Stimulated activated memory B cell treated with anti-CD40 and anti-IgM and Interleukin-4, amounts not matched to agents 10 μg/mL and 1 μg/mL and 100 μg/mL, for 72 hours (primary cell): Measurements from ENCODE around the gene ZNF674.
"Not testable (repeated sequence)": the region's sequence is repeated elsewhere in the genome, so short reads cannot be mapped to it uniquely, and the experiment has no call there.

Source experiments
- ATAC-seq: fragments of 150-1000 bp; cut with Tn5 transposase; 2 replicates; pipeline ENCODE4 v1.10.0; 2021
- H3K27ac Mint-ChIP-seq: one replicate; pipeline ENCODE4 v1.8.0; 2022; ENCODE audit warnings: mild to moderate bottlenecking, mixed read lengths
- H3K27me3 Mint-ChIP-seq: one replicate; pipeline ENCODE4 v1.8.0; 2022; ENCODE audit warnings: mixed read lengths
- H3K36me3 Mint-ChIP-seq: one replicate; pipeline ENCODE4 v1.8.0; 2022; ENCODE audit warnings: mixed read lengths
- H3K4me1 Mint-ChIP-seq: one replicate; pipeline ENCODE4 v1.8.0; 2022; ENCODE audit warnings: mixed read lengths
- H3K4me3 Mint-ChIP-seq: one replicate; pipeline ENCODE4 v1.8.0; 2022; ENCODE audit warnings: mild to moderate bottlenecking, moderate library complexity, mixed read lengths
- H3K9me3 Mint-ChIP-seq: one replicate; pipeline ENCODE4 v1.8.0; 2022; ENCODE audit warnings: mixed read lengths

The ZNF674 gene

GRCh38 chrX:46460801-46461659, 84.2 kb downstream of the ZNF674 start:
- H3K4me3 Mint-ChIP-seq, H3K9me3 Mint-ChIP-seq, H3K27me3 Mint-ChIP-seq, ATAC-seq: not testable (repeated sequence)
- H3K4me1 Mint-ChIP-seq, result peaks cover 12% of the 10 kb centered on the region
- H3K27ac Mint-ChIP-seq, result peak overlapping the region; percentile 82
- peaks cover 13% of the 10 kb centered on the region for H3K36me3 Mint-ChIP-seq

- no peaks in the 10 kb centered on the region for H3K9me3 Mint-ChIP-seq
- H3K27ac Mint-ChIP-seq, result no peak overlapping the region
- no peaks in the 10 kb centered on the region for H3K27me3 Mint-ChIP-seq
- H3K4me1 Mint-ChIP-seq, result peaks cover 12% of the 10 kb centered on the region
- no peak for ATAC-seq
- no peak overlapping the region for H3K4me3 Mint-ChIP-seq
- H3K36me3 Mint-ChIP-seq, result peaks cover 12% of the 10 kb centered on the region
Observed at GRCh38 chrX:46459603-46460002, 85.6 kb downstream of the ZNF674 start.

- Mint-ChIP-seq H3K9me3 (no peaks in the 10 kb centered on the region), H3K36me3 (peaks cover 16% of the 10 kb centered on the region), H3K4me1 (peaks cover 8% of the 10 kb centered on the region), H3K27me3 (no peaks in the 10 kb centered on the region), H3K4me3 (no peak overlapping the region), H3K27ac (no peak overlapping the region)
- ATAC-seq, result no peak
Observed at GRCh38 chrX:46456125-46456922, 88.9 kb downstream of the ZNF674 start.
